Peyer's patch (tissue), 4 donors: Measurements from ENCODE around the gene ANKRD9. TPM values are rescaled to one million over a fixed set of nuclear protein-coding genes. Genes with fewer than 3 reads are reported as not detected.

Source experiments
- DNase-seq, 3 donors: peaks; one replicate each; pipeline ENCODE4 v3.0.0-alpha.2; 2017 to 2019
- H3K27ac ChIP-seq, 4 donors: fragments of 200-600 bp; sonication (generic); one replicate each; pipeline ENCODE4 v1.5.1; 2016 to 2019
- H3K27me3 ChIP-seq, 2 donors: fragments of 200-600 bp; sonication (generic); one replicate each; pipeline ENCODE4 v1.5.1; 2019
- H3K36me3 ChIP-seq, 3 donors: fragments of 200-600 bp; sonication (generic); one replicate each; pipeline ENCODE4 v1.5.1; 2016 to 2019
- H3K4me1 ChIP-seq, 4 donors: fragments of 200-600 bp; sonication (generic); one replicate each; pipeline ENCODE4 v1.5.1; 2016 to 2019
- H3K4me3 ChIP-seq, 4 donors: fragments of 200-600 bp; sonication (generic); 1 replicate in 3 of 4; 2 replicates in 1 of 4; pipeline ENCODE4 v1.5.1; 2016 to 2019; ENCODE audit warnings: mild to moderate bottlenecking in 1 of 4
- H3K9me3 ChIP-seq, 4 donors: fragments of 200-600 bp; sonication (generic); one replicate each; pipeline ENCODE4 v1.5.1; 2016 to 2019; ENCODE audit warnings: mild to moderate bottlenecking in 1 of 4
- POLR2A ChIP-seq, 2 donors: fragments of 450-650 bp; IDR thresholded peaks; one replicate each; pipeline ENCODE4 v1.5.1; 2017; ENCODE audit warnings: antibody characterized with exemption in 2 of 2, mild to moderate bottlenecking in 2 of 2, moderate library complexity in 2 of 2
- total RNA-seq, 4 donors: library from RNA; depleted of rRNA; stranded (reverse); fragments of >200 nt; gene quantifications; one replicate each; pipeline ENCODE4 v1.1.0, GENCODE V29; 2016
- TF ChIP-seq, protein P1 (sequence below), 6 experiments: fragments of 450-650 bp in 4 of 6; fragments of 200-600 bp in 2 of 6; sonication (generic) in 1 of 6; IDR thresholded peaks; one replicate each; pipeline ENCODE4 v1.5.1; 2017 to 2019; ENCODE audit warnings: antibody characterized with exemption in 6 of 6, mild to moderate bottlenecking in 3 of 6, moderate library complexity in 1 of 6

Gene ANKRD9
- total RNA-seq, 4 donors from 2014 or later: 52.8 to 450 (median 392) TPM

DNA sequence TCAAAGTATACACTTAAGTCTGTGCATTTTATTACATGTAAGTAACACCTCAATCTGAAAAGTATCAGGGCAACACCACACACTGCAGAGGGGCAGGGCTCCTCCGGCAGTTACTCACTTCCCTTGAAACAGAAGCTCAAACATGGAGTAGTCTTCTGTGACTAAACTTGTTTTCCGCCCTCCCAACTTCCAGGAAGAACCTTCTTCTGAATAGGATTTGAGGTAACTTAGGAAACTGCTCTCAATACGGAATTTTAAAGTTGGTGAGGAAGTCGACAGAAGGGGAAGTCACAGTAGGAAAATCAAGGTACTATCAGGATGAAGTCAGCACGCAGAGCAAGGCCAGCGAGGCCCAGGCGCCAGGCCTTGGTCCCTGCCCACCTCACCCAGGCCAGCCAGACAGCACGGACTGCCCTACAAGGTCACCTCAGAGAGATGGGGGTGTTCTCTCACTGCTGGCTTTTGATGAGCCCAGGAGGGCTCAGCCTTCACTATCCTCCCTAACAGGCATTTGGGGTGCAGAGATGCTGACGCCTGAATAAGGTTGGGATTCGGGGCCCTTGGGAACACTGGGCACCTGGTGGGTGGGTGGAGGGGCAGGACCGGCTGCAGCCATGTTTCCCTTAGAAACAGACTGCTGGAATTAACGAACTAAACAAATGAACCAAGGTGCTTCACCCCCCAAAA lies 5.8 kb downstream of the ANKRD9 start:
- Histone ChIP-seq H3K4me3 (no peak overlapping the region), H3K27ac (peak overlapping the region in 2 of 4 donors; percentile 3 to 61), H3K27me3 (no peaks in the 10 kb centered on the region), H3K36me3 (peaks cover 0 to 24% (median 0%) of the 10 kb centered on the region in 3 donors), H3K9me3 (no peaks in the 10 kb centered on the region), H3K4me1 (peaks cover 0 to 6% (median 3%) of the 10 kb centered on the region in 4 donors)
- DNase-seq: peak in 1 of 3 donors; percentile 40
- TF ChIP-seq, protein P1, sequence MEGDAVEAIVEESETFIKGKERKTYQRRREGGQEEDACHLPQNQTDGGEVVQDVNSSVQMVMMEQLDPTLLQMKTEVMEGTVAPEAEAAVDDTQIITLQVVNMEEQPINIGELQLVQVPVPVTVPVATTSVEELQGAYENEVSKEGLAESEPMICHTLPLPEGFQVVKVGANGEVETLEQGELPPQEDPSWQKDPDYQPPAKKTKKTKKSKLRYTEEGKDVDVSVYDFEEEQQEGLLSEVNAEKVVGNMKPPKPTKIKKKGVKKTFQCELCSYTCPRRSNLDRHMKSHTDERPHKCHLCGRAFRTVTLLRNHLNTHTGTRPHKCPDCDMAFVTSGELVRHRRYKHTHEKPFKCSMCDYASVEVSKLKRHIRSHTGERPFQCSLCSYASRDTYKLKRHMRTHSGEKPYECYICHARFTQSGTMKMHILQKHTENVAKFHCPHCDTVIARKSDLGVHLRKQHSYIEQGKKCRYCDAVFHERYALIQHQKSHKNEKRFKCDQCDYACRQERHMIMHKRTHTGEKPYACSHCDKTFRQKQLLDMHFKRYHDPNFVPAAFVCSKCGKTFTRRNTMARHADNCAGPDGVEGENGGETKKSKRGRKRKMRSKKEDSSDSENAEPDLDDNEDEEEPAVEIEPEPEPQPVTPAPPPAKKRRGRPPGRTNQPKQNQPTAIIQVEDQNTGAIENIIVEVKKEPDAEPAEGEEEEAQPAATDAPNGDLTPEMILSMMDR (IDR thresholded peaks at IDR 0.05): no peak
- no peak for TF ChIP-seq POLR2A (IDR thresholded peaks at IDR 0.05)

DNA sequence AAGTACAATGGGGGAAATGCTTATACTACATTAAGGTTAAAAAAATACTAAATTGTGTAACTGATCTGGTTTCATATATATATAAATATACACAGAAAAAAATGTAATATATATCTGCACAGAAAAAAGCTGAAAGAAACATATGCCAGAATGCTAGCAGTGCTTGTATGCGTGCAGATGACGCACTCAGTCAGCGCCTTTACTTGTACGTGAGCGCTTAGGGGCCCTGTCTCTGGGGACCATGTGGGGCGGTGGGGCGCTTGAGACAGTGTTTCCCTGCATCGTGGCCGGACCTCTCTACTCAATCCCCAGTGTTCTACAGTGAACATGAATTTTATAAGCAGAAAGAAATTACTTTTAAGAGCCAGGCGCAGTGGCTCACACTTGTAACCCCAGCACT lies 7.0 kb downstream of the ANKRD9 start:
- no peak for DNase-seq
- H3K36me3 ChIP-seq: peaks cover 0 to 33% (median 0%) of the 10 kb centered on the region in 3 donors
- no peak overlapping the region for H3K27ac ChIP-seq
- H3K9me3 ChIP-seq: no peaks in the 10 kb centered on the region
- no peak overlapping the region for H3K4me3 ChIP-seq
- H3K4me1 ChIP-seq: peaks cover 0 to 6% (median 0%) of the 10 kb centered on the region in 4 donors
- no peaks in the 10 kb centered on the region for H3K27me3 ChIP-seq
- no peak for TF ChIP-seq POLR2A (IDR thresholded peaks at IDR 0.05)
- TF ChIP-seq, protein P1 (IDR thresholded peaks at IDR 0.05): no peak

DNA sequence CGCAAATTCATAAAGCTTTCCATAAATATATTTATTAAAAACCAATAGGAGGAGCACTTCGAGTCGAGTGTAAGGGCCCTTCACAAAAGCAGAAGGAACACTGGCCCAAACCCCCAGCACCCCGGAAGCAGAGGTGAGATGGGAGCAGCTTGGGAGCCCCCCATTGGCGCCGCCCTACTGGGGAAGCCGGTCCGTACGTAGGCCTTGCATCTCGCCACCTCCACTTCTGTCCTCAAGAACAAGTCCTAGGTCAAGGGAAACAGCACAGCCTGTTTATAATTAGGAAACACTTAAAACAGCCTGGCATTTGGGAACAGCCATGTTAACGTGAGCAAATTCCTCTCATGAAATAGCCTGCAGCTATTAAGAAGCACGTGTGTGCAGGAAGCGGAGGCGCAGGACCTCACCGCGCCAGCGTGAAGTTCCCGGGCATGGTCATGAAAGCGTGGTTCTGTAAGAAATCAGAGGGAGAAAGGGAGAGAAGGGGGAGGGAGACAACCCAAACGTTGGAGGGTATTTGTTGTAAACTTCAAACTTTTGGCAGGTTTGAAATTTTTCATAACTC lies 7.7 kb downstream of the ANKRD9 start:
- Histone ChIP-seq H3K27me3 (no peaks in the 10 kb centered on the region), H3K4me1 (peaks cover 0 to 6% (median 0%) of the 10 kb centered on the region in 4 donors), H3K36me3 (peaks cover 0 to 34% (median 0%) of the 10 kb centered on the region in 3 donors), H3K4me3 (no peak overlapping the region), H3K9me3 (no peaks in the 10 kb centered on the region), H3K27ac (no peak overlapping the region)
- no peak for TF ChIP-seq POLR2A (IDR thresholded peaks at IDR 0.05)
- TF ChIP-seq, protein P1 (IDR thresholded peaks at IDR 0.05): no peak
- no peak for DNase-seq

DNA sequence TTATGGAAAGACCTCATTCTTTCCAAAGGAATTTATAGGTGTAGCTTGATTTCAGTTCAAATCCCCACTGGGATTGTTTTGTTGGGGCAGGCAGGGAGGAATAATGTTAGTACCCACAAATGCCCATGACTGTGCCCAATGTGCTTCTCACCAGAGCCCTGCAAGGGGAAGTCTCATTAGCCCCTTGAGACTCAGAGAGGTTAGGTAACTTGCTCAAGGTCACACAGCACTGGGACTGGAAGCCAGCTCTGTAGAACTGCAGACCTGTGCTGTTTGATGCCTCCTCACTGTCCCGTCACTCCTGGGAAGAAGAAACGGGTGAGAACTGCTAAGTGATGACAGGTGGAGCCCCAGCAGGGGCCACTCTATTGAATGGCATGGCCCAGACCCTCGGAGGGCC lies 8.9 kb downstream of the ANKRD9 start:
- Histone ChIP-seq H3K27me3 (no peaks in the 10 kb centered on the region), H3K4me1 (no peaks in the 10 kb centered on the region), H3K36me3 (peaks cover 0 to 24% (median 0%) of the 10 kb centered on the region in 3 donors), H3K9me3 (no peaks in the 10 kb centered on the region), H3K27ac (peak overlapping the region in 2 of 4 donors; percentile 60 to 62), H3K4me3 (no peak overlapping the region)
- TF ChIP-seq, protein P1 (IDR thresholded peaks at IDR 0.05): no peak
- DNase-seq: no peak

DNA sequence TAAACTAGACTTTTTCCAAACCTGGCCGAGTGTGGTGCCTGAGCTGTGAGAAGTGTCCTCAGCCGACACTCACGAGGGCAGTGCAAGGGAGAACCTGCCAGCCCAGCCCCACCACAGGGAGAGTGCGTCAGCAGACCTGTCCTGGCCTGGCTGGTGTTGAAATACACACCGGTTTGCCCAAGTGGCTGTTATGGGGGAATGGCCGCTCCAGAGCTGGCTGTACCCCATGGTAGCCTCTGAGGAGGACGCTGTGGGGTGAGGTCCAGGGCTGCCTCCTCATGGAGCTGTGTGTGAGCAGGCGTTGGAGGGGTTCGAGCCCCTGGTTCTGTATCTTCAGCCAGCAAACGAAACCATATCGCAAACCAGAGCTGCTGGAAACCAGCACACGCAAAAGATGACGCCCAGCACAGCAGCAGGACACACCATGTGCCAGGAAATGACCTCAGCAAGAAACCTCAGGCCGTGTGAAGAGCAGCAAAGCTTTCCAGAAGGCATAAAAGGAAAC lies 9.4 kb downstream of the ANKRD9 start:
- Histone ChIP-seq H3K4me1 (no peaks in the 10 kb centered on the region), H3K4me3 (no peak overlapping the region), H3K27ac (peak overlapping the region in 3 of 4 donors; percentile 17 to 62 (median 60)), H3K9me3 (no peaks in the 10 kb centered on the region), H3K36me3 (peaks cover 0 to 20% (median 0%) of the 10 kb centered on the region in 3 donors), H3K27me3 (no peaks in the 10 kb centered on the region)
- peak in 1 of 3 donors; percentile 71 for DNase-seq
- TF ChIP-seq, protein P1 (IDR thresholded peaks at IDR 0.05): no peak
- no peak for TF ChIP-seq POLR2A (IDR thresholded peaks at IDR 0.05)
